H1 (cell line): ENCODE data around the gene CPED1. TPM values are rescaled to one million over a fixed set of nuclear protein-coding genes. Genes with fewer than 3 reads are reported as not detected.

ENCODE experiments used
- CTCF ChIA-PET: fragments of 300-600 bp; sonication (Branson Sonifier 250); formaldehyde crosslinking; loops from one replicate; lab custom pipeline; 2021; ENCODE audit not compliant: partially characterized antibody; lab: Charles Lee
- POLR2A ChIA-PET: fragments of 300-600 bp; sonication (Branson Sonifier 250); formaldehyde crosslinking; loops from one replicate; lab custom pipeline; 2021; ENCODE audit warnings: inconsistent platforms; ENCODE audit not compliant: partially characterized antibody; lab: Charles Lee
- DNase-seq, 2 experiments: peaks; one replicate each; pipeline versions ENCODE4 v3.0.0 to v3.0.0-alpha.2; 2010 to 2022; ENCODE audit warnings: low spot score in 2 of 2, low read depth in 1 of 2, mixed read lengths in 1 of 2
- FAIRE-seq: peaks from 2 replicates; lab custom pipeline; 2011; peaks lifted over from hg19 to GRCh38; lab: Jason Lieb, UNC
- H2AFZ ChIP-seq: 2 replicates; pipeline ENCODE4 v1.8.1; 2012; ENCODE audit warnings: low read length, inconsistent platforms
- H2AK5ac ChIP-seq: 2 replicates; pipeline ENCODE4 v1.6.1; 2013; ENCODE audit warnings: low read depth, low read length
- H2BK120ac ChIP-seq: replicated peaks from 2 replicates; pipeline ENCODE3; 2013; ENCODE audit warnings: low read depth, low read length, inconsistent platforms
- H2BK12ac ChIP-seq: 2 replicates; pipeline ENCODE4 v1.6.1; 2013; ENCODE audit warnings: low read depth, low read length
- H2BK15ac ChIP-seq: 2 replicates; pipeline ENCODE4 v1.6.1; 2013; ENCODE audit warnings: low read length
- H2BK20ac ChIP-seq: 2 replicates; pipeline ENCODE4 v1.6.1; 2013; ENCODE audit warnings: low read length
- H2BK5ac ChIP-seq: 2 replicates; pipeline ENCODE4 v1.6.1; 2013; ENCODE audit warnings: low read depth, low read length
- H3K14ac ChIP-seq: 2 replicates; pipeline ENCODE4 v1.6.1; 2013; ENCODE audit warnings: inconsistent platforms; ENCODE audit not compliant: insufficient read length
- H3K18ac ChIP-seq: 2 replicates; pipeline ENCODE4 v1.6.1; 2013; ENCODE audit warnings: low read length; ENCODE audit errors: extremely low read depth
- H3K23ac ChIP-seq: 2 replicates; pipeline ENCODE4 v1.6.1; 2013; ENCODE audit warnings: inconsistent platforms; ENCODE audit not compliant: insufficient read length
- H3K23me2 ChIP-seq: 2 replicates; pipeline ENCODE4 v1.6.1; 2013; ENCODE audit warnings: low read depth, low read length
- H3K27ac ChIP-seq: 2 replicates; pipeline ENCODE4 v1.6.1; 2011; ENCODE audit warnings: low read depth, low read length, inconsistent platforms
- H3K27me3 ChIP-seq, 4 experiments: replicated peaks in 1 of 4; 1 replicate in 1 of 4; 2 replicates in 3 of 4; pipeline versions ENCODE4 v1.6.1 to v1.8.1; 2011 to 2013; ENCODE audit warnings: low read length in 3 of 4, mild to moderate bottlenecking in 3 of 4, inconsistent platforms in 2 of 4, mixed read lengths in 2 of 4, moderate library complexity in 1 of 4; ENCODE audit not compliant: control insufficient read depth in 3 of 4, insufficient read depth in 3 of 4; ENCODE audit errors: extremely low read depth in 1 of 4
- H3K36me3 ChIP-seq, 4 experiments: 2 replicates each; pipeline versions ENCODE4 v1.6.1 to v1.8.1; 2011 to 2013; ENCODE audit warnings: mild to moderate bottlenecking in 4 of 4, low read length in 3 of 4, moderate library complexity in 2 of 4, control low read depth in 1 of 4, inconsistent platforms in 1 of 4; ENCODE audit not compliant: insufficient read depth in 4 of 4, control insufficient read depth in 2 of 4
- H3K4ac ChIP-seq: replicated peaks from 2 replicates; pipeline ENCODE3; 2013; ENCODE audit warnings: low read length, low read depth, mixed read lengths, inconsistent platforms; ENCODE audit not compliant: insufficient read length
- H3K4me1 ChIP-seq, 4 experiments: replicated peaks in 1 of 4; 1 replicate in 1 of 4; 2 replicates in 3 of 4; pipeline versions ENCODE4 v1.6.1 to v1.8.1; 2011 to 2013; ENCODE audit warnings: low read length in 3 of 4, inconsistent platforms in 2 of 4, mixed read lengths in 1 of 4; ENCODE audit not compliant: insufficient read depth in 4 of 4, control insufficient read depth in 3 of 4
- H3K4me2 ChIP-seq, 2 experiments: 2 replicates each; pipeline versions ENCODE4 v1.6.1 to v1.8.1; 2011 to 2013; ENCODE audit warnings: low read depth in 2 of 2, low read length in 2 of 2, control low read depth in 1 of 2, inconsistent platforms in 1 of 2, mild to moderate bottlenecking in 1 of 2; ENCODE audit not compliant: insufficient read depth in 1 of 2
- H3K4me3 ChIP-seq, 4 experiments: fragments of 200-600, 300-600 bp in 1 of 4; sonication (generic), shearing (Covaris generic), sonication (Bioruptor Twin) in 1 of 4; 2 replicates each; pipeline versions ENCODE4 v1.5.1 to v1.8.1; 2011 to 2016; ENCODE audit warnings: low read length in 4 of 4, low read depth in 3 of 4, control low read depth in 2 of 4, inconsistent platforms in 2 of 4, mild to moderate bottlenecking in 2 of 4, mixed read lengths in 1 of 4, moderate library complexity in 1 of 4; ENCODE audit not compliant: insufficient read depth in 2 of 4; ENCODE audit errors: extremely low read depth in 1 of 4
- H3K56ac ChIP-seq: replicated peaks from 2 replicates; pipeline ENCODE3; 2013; ENCODE audit warnings: low read depth, mild to moderate bottlenecking, mixed read lengths, low read length, inconsistent platforms; ENCODE audit not compliant: insufficient read length
- H3K79me1 ChIP-seq: 2 replicates; pipeline ENCODE4 v1.6.1; 2013; ENCODE audit warnings: low read depth, low read length, control low read depth
- H3K79me2 ChIP-seq, 2 experiments: 2 replicates each; pipeline versions ENCODE4 v1.6.1 to v1.8.1; 2012 to 2013; ENCODE audit warnings: low read length in 2 of 2, mild to moderate bottlenecking in 2 of 2, inconsistent platforms in 1 of 2; ENCODE audit not compliant: insufficient read depth in 2 of 2, control insufficient read depth in 1 of 2
- H3K9ac ChIP-seq, 4 experiments: replicated peaks in 1 of 4; 1 replicate in 1 of 4; 2 replicates in 3 of 4; pipeline versions ENCODE4 v1.6.1 to v1.8.1; 2011 to 2013; ENCODE audit warnings: low read depth in 3 of 4, low read length in 3 of 4, control low read depth in 2 of 4, mild to moderate bottlenecking in 2 of 4, moderate library complexity in 2 of 4, inconsistent platforms in 1 of 4; ENCODE audit errors: extremely low read depth in 1 of 4
- H3K9me3 ChIP-seq, 2 experiments: 2 replicates each; pipeline versions ENCODE4 v1.6.1 to v1.8.1; 2012 to 2013; ENCODE audit warnings: mild to moderate bottlenecking in 2 of 2, moderate library complexity in 2 of 2, control low read depth in 1 of 2, inconsistent platforms in 1 of 2, low read depth in 1 of 2, low read length in 1 of 2, mixed read lengths in 1 of 2; ENCODE audit not compliant: insufficient read depth in 2 of 2
- H4K20me1 ChIP-seq, 2 experiments: replicated peaks in 1 of 2; 2 replicates each; pipeline versions ENCODE3 to v1.8.1; 2011 to 2013; ENCODE audit warnings: inconsistent platforms in 2 of 2, low read length in 2 of 2, mild to moderate bottlenecking in 1 of 2; ENCODE audit not compliant: insufficient read depth in 2 of 2, control insufficient read depth in 1 of 2
- H4K5ac ChIP-seq: 2 replicates; pipeline ENCODE4 v1.6.1; 2013; ENCODE audit warnings: low read length, low read depth, mixed read lengths, inconsistent platforms; ENCODE audit not compliant: insufficient read length
- H4K8ac ChIP-seq: 2 replicates; pipeline ENCODE4 v1.8.0; 2013; ENCODE audit warnings: mild to moderate bottlenecking, moderate library complexity, low read length, inconsistent platforms; ENCODE audit not compliant: insufficient read depth; ENCODE audit errors: extremely low read depth
- H4K91ac ChIP-seq: replicated peaks from 2 replicates; pipeline ENCODE3; 2013; ENCODE audit warnings: low read length, mixed read lengths, inconsistent platforms; ENCODE audit not compliant: insufficient read length
- BACH1 ChIP-seq: IDR thresholded peaks from 2 replicates; pipeline ENCODE4 v1.6.1; 2012; ENCODE audit warnings: low read length, improper control_type of control experiment
- CHD1 ChIP-seq: IDR thresholded peaks from 2 replicates; pipeline ENCODE4 v1.6.1; 2012; ENCODE audit warnings: low read depth, low read length, improper control_type of control experiment
- CREB1 ChIP-seq: IDR thresholded peaks from 2 replicates; pipeline ENCODE4 v1.6.1; 2012; ENCODE audit warnings: inconsistent platforms
- EGR1 ChIP-seq: IDR thresholded peaks from 2 replicates; pipeline ENCODE4 v1.6.1; 2011; ENCODE audit warnings: low read depth, low read length, borderline replicate concordance
- KDM1A ChIP-seq: fragments of 200-600, 300-600 bp; sonication (generic); IDR thresholded peaks from 2 replicates; pipeline ENCODE4 v1.7.1; 2016; ENCODE audit warnings: mild to moderate bottlenecking, low read length, borderline replicate concordance
- RAD21 ChIP-seq, 2 experiments: IDR thresholded peaks in 1 of 2; conservative IDR thresholded peaks in 1 of 2; 2 replicates each; pipeline ENCODE4 v1.6.1; 2011; ENCODE audit warnings: low read depth in 2 of 2, low read length in 2 of 2, improper control_type of control experiment in 1 of 2, inconsistent platforms in 1 of 2, mild to moderate bottlenecking in 1 of 2, moderate library complexity in 1 of 2
- RXRA ChIP-seq: IDR thresholded peaks from 2 replicates; pipeline ENCODE4 v1.6.1; 2011; ENCODE audit warnings: low read depth, mild to moderate bottlenecking, low read length, moderate library complexity; ENCODE audit not compliant: insufficient read depth
- SIX5 ChIP-seq: IDR thresholded peaks from 2 replicates; pipeline ENCODE4 v1.6.1; 2011; ENCODE audit warnings: mild to moderate bottlenecking, low read depth, low read length
- WGBS, 2 experiments: shearing (Covaris generic) in 1 of 2; methylation state at CpG; one replicate each; pipeline versions ENCODE4 v1.1.6 to v1.1.7; 2013 to 2015; ENCODE audit warnings: low lambda C conversion rate in 2 of 2, mixed read lengths in 2 of 2, inconsistent platforms in 1 of 2, low coverage in 1 of 2, missing lambda C conversion rate in 1 of 2; ENCODE audit not compliant: insufficient replicate concordance in 2 of 2, insufficient coverage in 1 of 2, insufficient read length in 1 of 2; ENCODE audit errors: extremely low coverage in 1 of 2, missing lambda C conversion rate in 1 of 2; 5-methylcytosine and 5-hydroxymethylcytosine counted together
- polyA plus RNA-seq, 7 experiments: library from polyadenylated mRNA; depleted of rRNA in 3 of 7; stranded (reverse) in 5 of 7; unstranded in 2 of 7; fragments of >200 nt in 5 of 7; fragments of 200-250 nt in 2 of 7; gene quantifications; 1 replicate in 5 of 7; 2 replicates in 1 of 7; 4 replicates in 1 of 7; pipeline versions ENCODE4 v1.2.1 to v1.2.3, GENCODE V29; 2011 to 2013; ENCODE audit warnings: missing spikeins in 2 of 7, mixed read lengths in 2 of 7
- total RNA-seq: library from RNA; stranded (reverse); fragmentation: NEBNext Ultra II Directional; extraction: Animal tissue kit (Norgen Biotek cat#: 25700); gene quantifications from 2 replicates; pipeline ENCODE4 v1.2.1, GENCODE V29; 2021
- TF ChIP-seq, protein P1 (sequence below): IDR thresholded peaks from 2 replicates; pipeline ENCODE4 v1.6.1; 2011; ENCODE audit warnings: low read depth, mild to moderate bottlenecking, low read length; ENCODE audit not compliant: insufficient read depth

The CPED1 gene
- total and polyA plus RNA-seq, 2 of the 8 experiments (the other 6 are each of a cell fraction or from before 2014, with no cell fraction given): 0.08 to 0.39 TPM

DNA sequence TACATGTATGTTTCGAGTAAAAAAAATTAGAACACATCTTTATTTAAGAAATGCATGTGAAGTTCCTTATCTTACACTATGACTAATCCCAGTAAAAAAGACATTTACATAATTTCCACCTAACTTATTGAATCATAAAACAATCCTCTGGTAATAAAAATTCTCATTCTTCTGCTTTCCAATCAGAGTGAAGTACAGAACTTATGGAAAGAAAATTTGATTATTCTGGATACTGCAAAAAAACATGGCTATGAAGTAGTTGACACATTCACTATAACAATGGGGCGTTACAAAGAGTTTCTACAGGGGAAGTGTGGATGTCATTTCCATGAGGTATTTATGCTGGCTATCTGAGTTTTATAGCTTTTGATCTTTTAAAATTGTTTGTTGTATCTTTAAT is 282.6 kb downstream of the CPED1 start:
- Histone ChIP-seq H3K18ac (no peak overlapping the region), H2BK120ac (no peak overlapping the region), H2BK15ac (no peak overlapping the region), H2AFZ (no peak overlapping the region), H4K20me1 (no peaks in the 10 kb centered on the region), H3K14ac (no peak overlapping the region), H3K4ac (no peak overlapping the region), H3K4me3 (no peak overlapping the region), H3K23ac (no peak overlapping the region), H4K8ac (no peak overlapping the region), H2BK12ac (no peak overlapping the region), H3K4me1 (no peaks in the 10 kb centered on the region), H3K27me3 (no peaks in the 10 kb centered on the region), H3K23me2 (no peaks in the 10 kb centered on the region), H4K91ac (no peak overlapping the region), H3K36me3 (no peaks in the 10 kb centered on the region), H2AK5ac (no peak overlapping the region), H3K9ac (no peak overlapping the region), H2BK20ac (no peak overlapping the region), H3K79me2 (no peaks in the 10 kb centered on the region), H4K5ac (no peak overlapping the region), H3K4me2 (no peak overlapping the region), H3K79me1 (no peaks in the 10 kb centered on the region), H3K9me3 (no peaks in the 10 kb centered on the region), H2BK5ac (no peak overlapping the region), H3K56ac (no peak overlapping the region), H3K27ac (no peak overlapping the region)
- POLR2A ChIA-PET: no interaction called here
- DNase-seq: no peak
- 87% methylated on average over 2 of the region's 2 CpGs; no CpG with 5 or more reads in 1 of the 2 experiments for WGBS, 2 experiments
- FAIRE-seq: no peak
- TF ChIP-seq KDM1A (no peak), BACH1 (no peak), RAD21 (IDR thresholded peaks at IDR 0.05 in 1 of 2, conservative IDR thresholded peaks at IDR 0.05 in 1 of 2; ENCODE audit: low read depth in 2 of 2, low read length in 2 of 2) (no peak), CREB1 (no peak), CHD1 (no peak), EGR1 (no peak), RXRA (no peak), SIX5 (no peak)
- TF ChIP-seq, protein P1, sequence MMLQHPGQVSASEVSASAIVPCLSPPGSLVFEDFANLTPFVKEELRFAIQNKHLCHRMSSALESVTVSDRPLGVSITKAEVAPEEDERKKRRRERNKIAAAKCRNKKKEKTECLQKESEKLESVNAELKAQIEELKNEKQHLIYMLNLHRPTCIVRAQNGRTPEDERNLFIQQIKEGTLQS: no peak
- CTCF ChIA-PET: no interaction called here
